GM18868 (cell line): ENCODE measurements around the gene GGACT.

Experiments
- ATAC-seq: cut with Tn5 transposase; IDR thresholded peaks from one replicate; pipeline ENCODE4 v1.9.1; 2021; ENCODE audit warnings: mild to moderate bottlenecking, moderate library complexity; ENCODE audit not compliant: unreplicated experiment

GGACT gene

DNA sequence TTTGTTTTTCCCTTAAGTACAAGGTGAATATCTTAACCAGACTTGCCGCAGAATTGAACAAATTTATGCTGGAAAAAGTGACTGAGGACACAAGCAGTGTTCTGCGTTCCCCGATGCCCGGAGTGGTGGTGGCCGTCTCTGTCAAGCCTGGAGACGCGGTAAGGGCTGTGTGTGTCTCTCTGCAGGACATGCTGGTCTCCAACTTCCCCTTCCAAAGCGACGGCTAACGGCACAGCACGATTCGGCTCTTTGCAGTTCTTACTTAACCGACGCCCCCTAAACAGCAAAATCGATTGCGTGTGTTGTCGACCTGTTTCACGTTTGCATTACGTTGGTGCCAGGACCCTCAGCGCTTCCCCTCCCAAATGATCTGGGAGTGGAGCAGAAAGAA, 73.2 kb downstream of the GGACT start:
- ATAC-seq = no peak

- peak; percentile 97 for ATAC-seq
These were observed 73.7 kb downstream of the GGACT start for GRCh38 chr13:100514788-100515409.

DNA sequence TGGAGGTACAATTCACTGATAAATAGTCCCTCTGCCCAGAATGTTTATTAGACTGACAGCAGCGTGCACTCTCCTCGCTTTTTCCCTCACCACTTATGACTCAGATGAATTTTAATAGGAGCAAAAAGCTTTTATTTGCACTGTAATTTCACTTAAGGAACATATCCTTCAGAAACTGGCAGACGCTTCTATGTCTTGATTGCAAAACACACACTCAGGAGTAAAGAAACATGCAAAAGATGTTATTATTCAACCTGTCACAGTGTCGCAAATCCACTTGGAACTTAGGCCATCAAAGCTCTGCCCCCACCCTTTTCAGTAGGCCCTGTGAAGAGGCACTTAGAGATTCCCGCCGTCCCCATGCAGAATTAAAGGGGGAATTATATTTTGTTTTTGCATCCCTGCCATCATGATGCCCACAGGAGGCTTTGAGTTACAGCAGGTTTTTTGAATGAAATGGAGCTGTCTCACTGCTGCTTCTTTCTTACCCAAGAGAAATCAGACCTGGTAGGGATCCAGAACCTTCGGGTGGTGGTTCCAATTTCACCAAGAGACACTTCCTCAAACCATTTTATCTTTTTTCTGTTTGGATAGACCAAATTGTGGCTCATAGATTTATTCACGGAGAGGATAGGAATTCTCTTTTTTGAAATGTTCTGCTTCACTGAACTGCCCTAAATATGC, 74.5 kb downstream of the GGACT start:
- ATAC-seq = no peak

DNA sequence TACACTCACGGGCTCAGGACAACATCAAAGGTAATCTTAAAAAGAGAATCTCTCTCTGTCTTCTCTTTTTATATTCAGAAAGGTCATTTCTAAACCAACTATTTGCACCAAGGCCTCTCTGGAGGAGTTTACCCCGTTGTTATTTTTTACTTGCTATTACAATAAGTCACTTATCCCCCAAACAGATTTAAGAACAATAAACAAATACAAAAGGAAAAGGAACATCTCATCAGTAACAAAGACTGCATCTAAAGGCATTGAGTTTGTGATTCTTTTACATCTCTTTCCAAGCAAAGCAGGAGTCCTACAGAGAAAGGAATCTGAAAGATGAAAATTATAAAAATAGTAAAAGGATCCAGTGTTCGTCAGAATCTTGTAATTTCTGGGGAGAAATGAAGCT, 75.4 kb downstream of the GGACT start:
- ATAC-seq = no peak

DNA sequence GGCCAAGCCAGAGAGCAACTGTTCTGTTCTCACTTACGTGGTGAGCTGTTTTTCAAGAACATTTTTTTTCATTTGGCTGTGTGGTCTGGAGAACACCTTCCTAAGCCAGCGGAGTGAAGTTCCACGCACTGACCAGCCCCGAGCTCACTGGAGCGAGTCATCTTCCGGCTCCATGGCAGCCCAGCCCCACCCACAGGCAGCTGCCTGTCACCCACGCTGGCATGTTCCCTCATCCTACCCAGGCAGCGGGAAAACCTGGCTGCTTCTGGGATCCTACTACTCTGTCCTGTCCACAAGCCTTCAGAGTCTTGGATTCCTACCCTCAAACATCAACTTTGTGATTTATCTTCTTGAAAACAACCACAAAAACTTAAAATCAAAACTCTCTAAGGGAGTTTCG, 76.2 kb downstream of the GGACT start:
- ATAC-seq = no peak

DNA sequence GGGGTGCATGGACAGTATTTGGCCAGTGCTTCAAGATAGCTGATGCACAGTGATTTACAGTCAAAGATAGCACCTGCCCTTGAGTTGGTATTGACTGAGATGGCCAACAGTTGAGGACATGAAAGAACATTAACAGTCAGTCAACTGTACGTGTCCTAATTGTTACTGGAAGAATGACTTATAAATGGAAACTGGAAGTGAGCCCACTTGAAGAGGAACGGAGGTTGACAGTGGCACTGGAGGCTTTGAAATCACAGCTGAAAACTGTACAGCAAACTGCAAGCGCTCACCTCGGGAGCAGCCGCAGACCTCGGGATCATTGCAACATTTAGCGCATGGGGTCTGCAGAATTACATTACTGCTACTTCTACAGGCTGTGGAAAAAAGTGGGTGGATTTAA, 77.1 kb downstream of the GGACT start:
- no peak for ATAC-seq

GRCh38 chr13:100510208-100510957, 78.2 kb downstream of the GGACT start:
- ATAC-seq = no peak

- ATAC-seq = no peak
These were observed 79.6 kb downstream of the GGACT start for GRCh38 chr13:100508996-100509395.

DNA sequence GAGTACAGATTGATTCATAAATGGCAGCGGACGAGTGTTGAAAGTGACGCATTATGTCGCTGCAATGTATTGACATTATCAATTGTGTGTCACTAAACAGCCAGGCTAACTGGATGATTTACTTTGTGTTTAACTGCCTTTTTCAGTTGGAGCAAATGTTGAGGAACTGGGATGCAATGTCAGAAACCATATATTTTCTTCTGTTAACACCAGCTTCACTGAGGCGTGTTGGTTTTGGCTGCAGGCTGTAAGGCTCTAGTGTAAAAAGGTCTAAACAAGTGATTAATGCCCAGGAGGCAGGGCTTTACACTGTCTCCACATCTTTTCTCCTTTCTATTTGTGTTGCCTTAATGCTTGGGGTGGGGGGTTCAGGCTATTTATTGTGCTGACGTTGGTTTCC, 80.1 kb downstream of the GGACT start:
- ATAC-seq = no peak

GRCh38 chr13:100506600-100507422, 81.8 kb downstream of the GGACT start:
- ATAC-seq = peak; percentile 80

GRCh38 chr13:100506154-100506553, 82.4 kb downstream of the GGACT start:
- peak; percentile 52 for ATAC-seq

GRCh38 chr13:100503622-100504021, 85.0 kb downstream of the GGACT start:
- ATAC-seq = no peak

DNA sequence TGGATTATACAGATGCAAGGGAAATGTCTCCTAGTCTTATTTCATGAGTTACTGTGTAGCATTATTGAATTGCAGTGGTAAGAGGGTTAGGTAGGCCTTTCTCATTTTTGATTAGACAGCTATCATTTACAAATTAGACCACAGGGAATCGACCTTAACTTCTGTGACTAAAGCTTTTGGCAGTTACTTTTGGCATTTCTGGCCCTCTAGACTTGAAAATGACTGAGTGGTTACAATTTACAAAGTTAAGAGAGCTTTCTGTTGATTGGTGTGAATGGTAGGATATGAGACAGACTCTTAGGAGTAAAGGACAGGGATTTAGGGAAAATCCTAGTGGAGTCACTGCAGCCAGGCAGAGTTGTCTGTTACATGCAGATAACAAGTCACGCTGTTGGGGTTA, 86.1 kb downstream of the GGACT start:
- ATAC-seq = no peak

DNA sequence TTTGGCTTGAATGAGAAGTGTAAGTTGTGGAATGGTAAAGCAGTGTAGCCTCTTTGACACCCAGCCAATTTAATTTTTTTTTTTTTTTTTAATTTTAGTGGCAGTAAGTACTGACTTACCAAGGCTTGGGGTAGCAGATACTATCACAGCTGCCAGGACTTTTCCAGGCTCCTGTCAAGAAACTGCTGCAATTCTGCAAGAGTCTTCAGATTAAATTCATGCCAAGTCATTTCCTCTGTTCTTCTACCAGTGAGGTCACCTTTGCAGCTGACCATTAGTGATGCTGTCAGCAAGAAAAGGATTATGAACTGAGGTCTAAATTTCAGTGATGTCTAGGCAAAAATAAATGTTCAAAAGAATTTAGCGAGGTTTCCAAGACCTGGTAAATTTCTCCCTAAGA, 91.2 kb downstream of the GGACT start:
- ATAC-seq = no peak

- no peak for ATAC-seq
These were observed 93.1 kb downstream of the GGACT start for GRCh38 chr13:100495455-100495854.

GRCh38 chr13:100493418-100493817, 95.2 kb downstream of the GGACT start:
- ATAC-seq = no peak

DNA sequence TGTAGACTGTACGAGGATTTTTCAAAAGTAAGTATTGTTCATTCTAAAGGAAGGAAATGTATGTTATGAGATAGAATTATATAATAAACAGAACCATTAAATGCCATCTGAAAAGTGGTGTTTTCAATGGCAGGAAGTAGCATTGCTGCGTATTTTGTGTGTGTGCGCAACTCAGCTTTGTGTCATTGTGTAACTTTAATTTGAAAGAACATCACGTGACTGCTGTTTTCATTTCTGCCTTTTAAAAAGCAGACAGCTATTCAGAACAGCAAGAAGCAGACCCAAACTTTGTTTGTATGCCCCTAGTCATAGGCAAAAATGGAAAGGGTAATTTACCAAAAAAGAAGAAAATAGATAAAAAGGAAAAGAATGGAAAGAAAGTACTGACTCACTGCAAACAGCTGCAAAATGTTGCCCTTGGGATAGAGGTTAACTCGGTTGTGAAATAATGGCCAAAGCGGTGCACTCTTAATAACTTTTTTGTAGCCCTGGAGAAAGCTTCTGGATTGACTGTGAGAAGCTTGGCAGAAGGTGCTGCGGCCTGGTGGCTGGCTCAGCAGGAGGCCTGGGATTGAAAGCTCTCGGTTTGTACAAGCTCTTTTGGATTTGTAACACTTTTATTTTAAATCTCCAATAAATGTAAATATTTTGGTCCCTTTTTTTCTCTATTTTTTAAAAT, 97.3 kb downstream of the GGACT start:
- no peak for ATAC-seq

DNA sequence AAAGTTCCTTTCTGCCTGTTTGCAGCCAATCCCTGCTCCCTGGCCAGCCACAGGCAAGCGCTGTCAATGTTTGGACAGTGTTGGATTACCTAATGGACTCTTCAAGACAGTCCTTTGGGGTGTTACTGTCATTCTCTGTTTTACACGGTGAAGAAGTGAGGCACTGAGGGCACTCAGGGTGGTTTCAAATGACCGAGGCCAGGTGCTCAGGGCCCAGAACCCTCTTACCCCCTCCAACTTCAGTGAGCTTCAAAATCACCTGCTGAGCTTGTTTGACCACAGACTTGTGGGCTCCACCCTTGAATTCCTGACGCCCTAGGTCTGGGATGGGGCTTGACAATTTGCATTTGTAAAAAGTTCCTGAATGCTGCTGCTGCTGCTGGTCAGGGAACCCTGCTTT, 97.9 kb downstream of the GGACT start:
- ATAC-seq = no peak

DNA sequence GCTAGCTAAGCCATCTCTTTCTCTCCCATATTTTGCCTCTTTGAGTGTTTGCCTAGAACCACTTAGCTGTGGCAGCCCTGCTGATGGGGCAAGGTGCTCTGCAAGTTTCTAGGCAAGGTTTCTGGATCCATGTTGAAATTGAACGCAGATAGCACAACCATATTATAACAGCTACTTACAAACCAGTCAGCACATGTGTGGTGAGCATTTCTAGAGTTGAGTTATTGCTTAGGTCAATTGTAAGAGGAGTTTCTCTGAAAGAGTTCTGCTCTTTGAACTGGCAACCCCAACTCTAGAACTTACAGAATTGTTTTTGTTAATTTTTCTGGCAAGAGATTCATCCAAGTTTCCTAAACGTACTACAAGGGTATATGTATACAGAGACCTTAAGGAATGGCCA, 103.3 kb downstream of the GGACT start:
- no peak for ATAC-seq

DNA sequence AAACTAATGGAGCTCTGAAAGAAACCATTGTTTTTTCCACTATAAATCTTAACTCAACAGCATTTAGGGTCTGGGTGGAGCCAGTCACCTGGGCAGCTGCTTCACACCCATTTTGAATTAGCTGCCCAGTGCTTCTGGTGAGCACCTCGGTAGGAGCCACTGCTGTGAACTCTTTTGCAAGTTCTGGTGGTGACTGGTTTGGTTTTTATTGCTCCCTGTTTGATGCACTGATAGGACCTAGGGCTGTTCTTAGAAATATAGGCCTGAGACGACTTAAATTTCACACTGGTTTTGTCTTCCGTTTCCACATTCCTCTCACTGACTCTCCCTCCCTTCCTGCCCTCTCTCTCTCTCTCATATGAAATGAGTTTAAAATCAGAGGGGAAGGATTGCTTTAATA, 103.9 kb downstream of the GGACT start:
- ATAC-seq = no peak
